H1 (cell line): ENCODE data around the gene CCDC71. TPM values are rescaled to one million over a fixed set of nuclear protein-coding genes. Genes with fewer than 3 reads are reported as not detected.

Experiments
- CBX5 ChIP-seq: fragments of 300-800, 300-1000 bp; sonication (generic); IDR thresholded peaks from 2 replicates; pipeline ENCODE4 v1.7.1; 2016; ENCODE audit warnings: antibody characterized with exemption, low read length, low read depth
- CHD1 ChIP-seq: IDR thresholded peaks from 2 replicates; pipeline ENCODE4 v1.6.1; 2012; ENCODE audit warnings: low read depth, low read length, improper control_type of control experiment
- CHD2 ChIP-seq: IDR thresholded peaks from 2 replicates; pipeline ENCODE4 v1.6.1; 2012; ENCODE audit warnings: low read length, improper control_type of control experiment
- EP300 ChIP-seq, 2 experiments: IDR thresholded peaks; 1 replicate in 1 of 2; 2 replicates in 1 of 2; pipeline ENCODE4 v1.6.1; 2011 to 2012; ENCODE audit warnings: low read depth in 2 of 2, low read length in 2 of 2, mild to moderate bottlenecking in 2 of 2, borderline replicate concordance in 1 of 2, inconsistent platforms in 1 of 2, moderate library complexity in 1 of 2
- GABPA ChIP-seq: IDR thresholded peaks from 2 replicates; pipeline ENCODE4 v1.6.1; 2011; ENCODE audit warnings: mild to moderate bottlenecking, low read length, moderate library complexity, borderline replicate concordance; ENCODE audit not compliant: insufficient read depth
- GTF2F1 ChIP-seq: IDR thresholded peaks from 2 replicates; pipeline ENCODE4 v1.6.1; 2012; ENCODE audit warnings: low read depth, low read length, improper control_type of control experiment, borderline replicate concordance
- JUND ChIP-seq: IDR thresholded peaks from 2 replicates; pipeline ENCODE4 v1.6.1; 2011; ENCODE audit warnings: mild to moderate bottlenecking, improper control_type of control experiment, low read length
- MAFK ChIP-seq: IDR thresholded peaks from 2 replicates; pipeline ENCODE4 v1.6.1; 2012; ENCODE audit warnings: low read depth, mild to moderate bottlenecking, improper control_type of control experiment, low read length
- PHF8 ChIP-seq: fragments of 200-600 bp; sonication (generic); conservative IDR thresholded peaks from 2 replicates; pipeline ENCODE4 v1.7.1; 2012; ENCODE audit warnings: low read depth, mild to moderate bottlenecking, inconsistent platforms, low read length, moderate library complexity
- POLR2AphosphoS5 ChIP-seq: IDR thresholded peaks from 2 replicates; pipeline ENCODE4 v1.6.1; 2011; ENCODE audit warnings: low read depth, low read length
- POU5F1 ChIP-seq: IDR thresholded peaks from 2 replicates; pipeline ENCODE4 v1.6.1; 2011; ENCODE audit warnings: low read depth, mild to moderate bottlenecking, low read length, moderate library complexity
- RBBP5 ChIP-seq: IDR thresholded peaks from 2 replicates; pipeline ENCODE4 v1.7.1; 2012; ENCODE audit warnings: low read depth, mild to moderate bottlenecking, inconsistent platforms, low read length, moderate library complexity, borderline replicate concordance
- SP4 ChIP-seq: IDR thresholded peaks from 2 replicates; pipeline ENCODE4 v1.6.1; 2012; ENCODE audit warnings: low read length, inconsistent platforms
- TAF1 ChIP-seq: IDR thresholded peaks from 2 replicates; pipeline ENCODE4 v1.6.1; 2011; ENCODE audit warnings: mild to moderate bottlenecking, low read depth, low read length
- TEAD4 ChIP-seq: IDR thresholded peaks from 2 replicates; pipeline ENCODE4 v1.6.1; 2012; ENCODE audit warnings: low read depth, low read length, inconsistent platforms, mixed read lengths
- polyA plus RNA-seq, 7 experiments: library from polyadenylated mRNA; depleted of rRNA in 3 of 7; stranded (reverse) in 5 of 7; unstranded in 2 of 7; fragments of >200 nt in 5 of 7; fragments of 200-250 nt in 2 of 7; gene quantifications; 1 replicate in 5 of 7; 2 replicates in 1 of 7; 4 replicates in 1 of 7; pipeline versions ENCODE4 v1.2.1 to v1.2.3, GENCODE V29; 2011 to 2013; ENCODE audit warnings: missing spikeins in 2 of 7, mixed read lengths in 2 of 7
- total RNA-seq: library from RNA; stranded (reverse); fragmentation: NEBNext Ultra II Directional; extraction: Animal tissue kit (Norgen Biotek cat#: 25700); gene quantifications from 2 replicates; pipeline ENCODE4 v1.2.1, GENCODE V29; 2021
- TF ChIP-seq, protein P1 (sequence below): IDR thresholded peaks from 2 replicates; pipeline ENCODE4 v1.6.1; 2011; ENCODE audit warnings: low read length, improper control_type of control experiment
- TF ChIP-seq, protein P2 (sequence below): IDR thresholded peaks from 2 replicates; pipeline ENCODE4 v1.6.1; 2011; ENCODE audit warnings: low read depth, mild to moderate bottlenecking, low read length; ENCODE audit not compliant: insufficient read depth
- TF ChIP-seq, protein P3 (sequence below): IDR thresholded peaks from 2 replicates; pipeline ENCODE4 v1.6.1; 2012; ENCODE audit warnings: low read length, inconsistent platforms
- TF ChIP-seq, protein P4 (sequence below): IDR thresholded peaks from 2 replicates; pipeline ENCODE4 v1.6.1; 2012; ENCODE audit warnings: inconsistent platforms

CCDC71 gene
- total and polyA plus RNA-seq, 2 of the 8 experiments (the other 6 are each of a cell fraction or from before 2014, with no cell fraction given) = 26.7 to 57.4 TPM

GRCh38 chr3:49165771-49166751, at the start of gene CCDC71 (continued):
- TF ChIP-seq GTF2F1 (no peak), CHD2 (0 out of 2 replicates have a peak, but pooled peaks have one; percentile 10), PHF8 (peak; percentile 61; the same call in 1 of the 2 replicates), CHD1 (no peak), SP4 (no peak), POU5F1 (no peak), EP300 (IDR thresholded peaks at IDR 0.05; ENCODE audit: borderline replicate concordance in 1 of 2, low read depth in 2 of 2, low read length in 2 of 2) (no peak), TAF1 (peak; percentile 81), POLR2AphosphoS5 (no peak; the same call in 1 of the 2 replicates), TEAD4 (no peak), JUND (no peak), GABPA (peak; percentile 96), MAFK (no peak), RBBP5 (no peak; the same call in 1 of the 2 replicates), CBX5 (no peak)
- TF ChIP-seq, protein P1, sequence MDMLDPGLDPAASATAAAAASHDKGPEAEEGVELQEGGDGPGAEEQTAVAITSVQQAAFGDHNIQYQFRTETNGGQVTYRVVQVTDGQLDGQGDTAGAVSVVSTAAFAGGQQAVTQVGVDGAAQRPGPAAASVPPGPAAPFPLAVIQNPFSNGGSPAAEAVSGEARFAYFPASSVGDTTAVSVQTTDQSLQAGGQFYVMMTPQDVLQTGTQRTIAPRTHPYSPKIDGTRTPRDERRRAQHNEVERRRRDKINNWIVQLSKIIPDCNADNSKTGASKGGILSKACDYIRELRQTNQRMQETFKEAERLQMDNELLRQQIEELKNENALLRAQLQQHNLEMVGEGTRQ = no peak
- TF ChIP-seq, protein P2, sequence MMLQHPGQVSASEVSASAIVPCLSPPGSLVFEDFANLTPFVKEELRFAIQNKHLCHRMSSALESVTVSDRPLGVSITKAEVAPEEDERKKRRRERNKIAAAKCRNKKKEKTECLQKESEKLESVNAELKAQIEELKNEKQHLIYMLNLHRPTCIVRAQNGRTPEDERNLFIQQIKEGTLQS = no peak
- TF ChIP-seq, protein P3, sequence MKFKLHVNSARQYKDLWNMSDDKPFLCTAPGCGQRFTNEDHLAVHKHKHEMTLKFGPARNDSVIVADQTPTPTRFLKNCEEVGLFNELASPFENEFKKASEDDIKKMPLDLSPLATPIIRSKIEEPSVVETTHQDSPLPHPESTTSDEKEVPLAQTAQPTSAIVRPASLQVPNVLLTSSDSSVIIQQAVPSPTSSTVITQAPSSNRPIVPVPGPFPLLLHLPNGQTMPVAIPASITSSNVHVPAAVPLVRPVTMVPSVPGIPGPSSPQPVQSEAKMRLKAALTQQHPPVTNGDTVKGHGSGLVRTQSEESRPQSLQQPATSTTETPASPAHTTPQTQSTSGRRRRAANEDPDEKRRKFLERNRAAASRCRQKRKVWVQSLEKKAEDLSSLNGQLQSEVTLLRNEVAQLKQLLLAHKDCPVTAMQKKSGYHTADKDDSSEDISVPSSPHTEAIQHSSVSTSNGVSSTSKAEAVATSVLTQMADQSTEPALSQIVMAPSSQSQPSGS = no peak
- TF ChIP-seq, protein P4, sequence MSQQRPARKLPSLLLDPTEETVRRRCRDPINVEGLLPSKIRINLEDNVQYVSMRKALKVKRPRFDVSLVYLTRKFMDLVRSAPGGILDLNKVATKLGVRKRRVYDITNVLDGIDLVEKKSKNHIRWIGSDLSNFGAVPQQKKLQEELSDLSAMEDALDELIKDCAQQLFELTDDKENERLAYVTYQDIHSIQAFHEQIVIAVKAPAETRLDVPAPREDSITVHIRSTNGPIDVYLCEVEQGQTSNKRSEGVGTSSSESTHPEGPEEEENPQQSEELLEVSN = 0 out of 2 replicates have a peak, but pooled peaks have one; percentile 11
